COR-L47 (cell line): Measurements from ENCODE around the gene RAB35.

Experiments used
- DNase-seq: peaks from one replicate; lab custom pipeline; 2025; lab: John Stamatoyannopoulos, UW

The RAB35 gene

DNA sequence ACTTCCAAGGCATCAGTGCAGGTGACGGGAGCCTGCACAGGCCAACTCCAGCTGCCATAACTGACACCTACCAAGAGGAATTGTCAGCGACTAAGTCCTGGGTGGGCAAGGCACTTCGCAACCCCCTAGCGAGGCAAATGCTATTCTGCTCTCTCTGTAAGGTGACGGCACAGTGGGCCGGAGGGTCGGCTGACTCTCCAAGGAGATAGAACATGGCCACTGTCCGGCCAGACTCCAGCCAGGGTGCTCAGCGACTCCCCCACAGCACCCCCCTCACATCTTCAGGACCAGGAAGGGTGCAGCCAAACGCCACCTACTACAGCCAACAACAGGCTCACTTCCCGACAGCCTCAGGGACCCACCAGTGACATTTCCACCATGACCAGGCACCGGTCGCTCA, 13.2 kb downstream of the RAB35 start:
- DNase-seq = no peak

DNA sequence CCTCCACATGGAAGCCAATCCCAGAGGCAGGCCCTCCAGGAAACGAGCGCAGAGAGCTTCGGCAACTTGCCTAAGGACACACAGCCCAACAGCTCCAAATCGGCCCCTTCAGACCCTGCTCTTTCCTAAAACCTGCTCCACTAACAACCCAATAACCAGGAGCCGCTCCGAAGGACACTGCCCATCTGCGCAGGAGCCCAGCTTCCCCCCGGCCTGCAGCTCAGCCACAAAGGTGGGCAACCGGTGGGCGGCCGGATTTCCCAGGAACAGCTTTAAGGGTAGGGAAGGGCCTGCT, 13.6 kb downstream of the RAB35 start:
- no peak for DNase-seq

DNA sequence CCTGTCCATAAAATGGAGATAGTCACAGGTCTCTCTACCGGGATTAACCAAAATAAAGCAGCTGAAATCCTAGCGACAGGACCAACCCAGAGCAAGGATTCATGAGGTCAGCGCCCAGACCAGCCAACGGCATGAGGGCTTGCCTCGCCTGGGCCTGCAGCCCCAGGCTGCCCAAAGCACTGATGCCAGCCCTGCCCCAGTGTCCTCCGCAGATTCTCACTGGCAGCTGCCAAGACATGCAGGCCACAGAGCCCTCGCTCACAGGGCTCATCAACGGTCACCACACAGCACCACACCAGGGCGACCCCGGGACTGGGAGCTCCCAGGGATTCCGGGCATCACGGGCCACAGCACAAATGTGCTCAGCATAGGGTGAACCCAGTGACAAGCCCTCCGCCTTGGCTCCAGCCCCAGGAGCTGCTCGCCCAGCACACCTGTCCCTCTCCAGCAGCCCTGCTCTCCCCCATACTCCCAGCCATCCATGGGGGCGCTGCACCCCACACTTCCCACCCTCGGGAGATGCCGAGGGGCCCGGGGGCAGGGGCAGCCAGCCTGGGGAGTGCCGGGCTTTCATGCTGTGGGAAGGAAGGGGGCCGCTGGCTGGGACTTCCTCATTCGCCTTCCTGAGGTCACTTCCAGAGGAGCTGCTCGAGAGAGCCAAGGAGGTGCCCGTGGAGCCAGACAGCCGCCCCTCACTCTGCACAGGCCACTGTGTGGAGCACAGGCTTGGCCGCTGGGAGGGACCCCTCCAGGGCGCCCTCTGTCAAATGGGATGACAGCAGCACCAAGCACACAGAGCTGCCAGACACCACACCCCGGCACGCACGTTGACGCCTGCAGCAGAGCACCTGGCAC, 14.1 kb downstream of the RAB35 start:
- no peak for DNase-seq

DNA sequence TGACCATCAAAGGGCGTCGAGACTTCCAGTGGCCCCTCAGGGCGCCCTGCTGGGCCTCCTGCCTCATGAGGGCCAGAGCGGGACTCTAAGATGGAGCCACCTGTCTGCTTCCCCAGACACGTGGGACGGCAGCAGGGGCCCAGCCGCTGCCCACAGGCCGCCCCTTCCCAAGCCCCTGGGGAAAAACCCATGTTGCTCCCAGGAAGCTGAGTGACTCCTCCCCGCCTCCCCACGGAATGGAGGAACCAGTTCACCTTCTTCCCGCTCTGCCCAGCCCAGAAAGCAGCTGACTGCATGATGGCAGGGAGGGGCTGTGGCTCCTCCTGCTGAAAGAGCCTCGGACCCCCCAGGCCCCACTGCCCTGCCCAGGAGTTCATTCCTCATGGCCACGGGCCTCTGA, 14.9 kb downstream of the RAB35 start:
- DNase-seq = no peak

DNA sequence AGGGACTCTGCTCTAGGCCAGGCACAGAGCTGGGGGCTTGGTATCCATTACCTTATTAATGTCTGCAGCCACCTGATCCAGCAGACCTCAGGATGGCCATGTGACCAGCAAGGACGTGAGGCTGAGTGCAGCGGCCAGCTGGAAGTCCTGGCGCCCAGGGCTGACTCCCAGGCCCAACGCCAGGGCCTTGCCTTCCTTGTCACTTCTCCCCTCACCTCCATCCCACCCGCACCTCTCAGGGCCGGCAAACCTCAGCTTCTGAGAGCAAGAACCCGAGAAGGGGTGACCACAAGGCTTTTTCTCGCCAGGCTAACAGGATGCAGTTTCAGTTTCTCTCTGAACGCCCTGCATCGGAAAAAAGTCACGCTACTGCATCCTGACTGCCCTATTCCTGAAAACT, 15.4 kb downstream of the RAB35 start:
- no peak for DNase-seq

DNA sequence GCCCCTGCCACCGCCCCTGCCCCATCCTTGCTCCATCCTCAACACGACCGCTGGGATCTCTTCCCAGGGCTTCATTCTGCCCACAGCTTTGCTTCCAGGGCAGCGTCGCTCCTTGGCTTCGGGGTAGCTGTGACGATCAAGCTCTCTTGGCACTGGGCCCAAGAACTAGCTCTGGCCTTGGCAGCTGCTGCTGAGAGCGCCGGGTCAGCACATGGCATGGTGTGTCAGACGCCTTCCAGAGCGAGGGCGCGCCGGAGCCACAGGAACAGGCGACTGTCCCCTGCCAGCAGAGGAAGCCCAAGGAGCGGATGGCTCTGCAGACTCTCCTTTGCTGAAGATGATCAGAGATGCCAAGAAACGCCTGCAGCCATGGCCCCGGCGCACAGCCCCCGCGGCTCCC, 15.9 kb downstream of the RAB35 start:
- DNase-seq = no peak

DNA sequence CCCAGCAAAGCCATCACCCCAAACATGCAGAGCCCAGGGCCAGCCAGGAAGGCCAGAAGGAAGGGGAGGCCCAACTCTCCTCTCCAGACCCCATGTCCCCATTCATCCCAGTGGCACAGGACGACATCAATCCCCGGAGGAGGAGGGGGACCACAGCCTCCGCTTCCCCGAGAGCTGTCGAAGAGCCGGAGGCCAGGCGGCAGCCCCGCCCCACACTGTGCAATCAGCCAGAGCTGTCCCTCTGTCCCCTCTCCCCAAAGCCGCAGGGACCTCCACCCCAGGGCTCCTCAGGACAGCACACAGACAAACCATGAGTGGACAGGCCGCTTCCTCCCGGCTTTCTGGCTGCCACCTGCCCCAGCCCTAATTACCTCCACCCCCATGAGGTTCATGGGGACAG, 16.8 kb downstream of the RAB35 start:
- no peak for DNase-seq

DNA sequence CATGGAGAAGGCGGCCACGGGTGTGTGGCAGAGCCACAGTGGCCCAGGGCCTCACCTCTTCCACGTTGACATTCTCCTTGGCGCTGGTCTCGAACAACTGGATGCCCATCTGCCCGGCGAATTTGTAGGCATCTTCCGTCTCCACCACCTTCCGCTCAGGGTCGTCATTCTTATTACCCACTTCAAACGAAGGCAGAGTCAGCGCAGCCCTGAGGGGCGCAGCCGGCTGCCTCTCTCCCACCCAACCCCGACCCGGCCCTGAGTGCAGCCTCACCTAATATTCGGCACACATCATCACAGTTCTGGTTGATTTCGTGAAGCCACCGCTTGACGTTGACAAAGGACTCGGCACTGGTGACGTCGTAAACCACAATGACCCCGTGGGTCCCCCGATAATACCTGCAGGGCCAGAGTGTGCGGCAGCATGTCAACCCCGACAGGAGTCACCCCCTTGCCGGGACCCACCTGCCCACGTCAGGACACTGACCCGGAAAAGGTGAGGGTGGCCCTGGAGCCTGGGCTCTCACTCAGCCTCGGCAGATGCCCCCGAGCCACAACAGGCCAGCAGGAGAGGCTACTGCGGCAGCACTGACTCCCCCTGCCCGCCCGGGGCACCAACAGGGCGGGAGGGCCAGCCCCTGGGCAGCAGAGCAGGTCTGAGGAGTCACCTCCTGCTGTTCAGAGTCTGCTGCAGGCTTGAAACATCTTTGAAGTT, 17.6 kb downstream of the RAB35 start:
- DNase-seq = no peak

DNA sequence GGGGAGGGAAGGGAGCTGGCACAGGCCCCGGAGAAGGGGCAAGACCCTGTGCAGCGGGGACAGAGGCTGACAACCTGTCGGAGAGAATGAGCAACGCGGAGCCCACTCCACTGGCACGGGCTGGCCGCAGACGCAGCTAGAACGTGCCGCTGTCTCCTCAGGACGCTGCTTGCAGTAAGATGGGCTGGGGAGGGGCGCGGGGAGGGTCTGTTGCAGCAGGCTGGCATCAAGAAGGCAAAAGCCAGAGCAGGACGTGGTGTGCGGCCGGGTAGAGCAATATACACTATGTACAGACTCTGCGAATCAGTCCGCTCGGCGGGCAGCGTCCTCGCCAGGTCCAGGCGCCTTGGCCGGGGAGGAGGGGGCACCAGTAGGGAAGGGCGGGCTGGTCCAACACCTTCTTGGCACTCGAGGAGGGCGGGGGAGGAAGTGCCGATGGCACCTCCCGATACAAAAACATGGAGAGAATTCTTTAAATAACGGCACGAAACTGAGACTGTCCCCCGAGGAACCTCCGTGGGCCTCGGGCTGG, 19.8 kb downstream of the RAB35 start:
- DNase-seq = no peak

DNA sequence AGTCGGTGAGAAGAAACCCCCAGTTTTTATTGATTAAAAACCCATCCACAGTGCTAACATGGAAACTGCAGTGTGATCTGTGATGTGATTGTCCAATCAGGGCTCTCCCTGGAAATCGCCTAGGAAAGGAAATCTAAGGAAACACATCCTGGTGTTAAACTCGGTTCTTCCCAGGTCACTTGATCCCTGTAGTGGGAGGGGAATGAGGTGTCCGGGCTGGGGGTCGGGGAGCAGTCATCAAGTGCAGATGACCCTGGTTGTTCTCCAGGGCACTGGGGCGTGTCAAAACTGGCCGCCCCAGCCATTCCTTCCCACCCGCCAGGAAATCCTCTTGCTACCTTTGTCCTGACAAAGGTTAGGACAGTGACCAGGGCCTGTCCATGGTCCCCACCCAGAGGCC, 20.8 kb downstream of the RAB35 start:
- DNase-seq = no peak

DNA sequence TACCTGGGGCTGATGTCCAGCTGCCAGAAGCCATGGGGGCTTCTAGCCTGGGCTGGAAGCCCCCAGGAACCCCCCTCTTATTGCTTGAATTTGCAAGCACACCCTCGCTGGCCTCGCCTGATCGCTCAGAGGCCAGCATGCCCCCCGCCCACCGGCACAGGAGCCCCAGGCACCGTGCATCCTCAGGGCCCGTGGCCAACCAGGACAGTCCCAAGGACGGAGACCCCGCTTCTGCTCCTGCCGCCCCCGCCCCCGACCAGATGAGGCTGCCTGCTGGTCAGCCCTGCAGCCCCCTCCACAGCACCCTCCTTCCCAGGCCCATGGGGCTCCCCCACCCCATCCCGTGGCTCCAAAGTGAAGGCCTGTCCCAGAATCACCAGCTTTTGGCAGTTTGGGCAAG, 21.2 kb downstream of the RAB35 start:
- no peak for DNase-seq

DNA sequence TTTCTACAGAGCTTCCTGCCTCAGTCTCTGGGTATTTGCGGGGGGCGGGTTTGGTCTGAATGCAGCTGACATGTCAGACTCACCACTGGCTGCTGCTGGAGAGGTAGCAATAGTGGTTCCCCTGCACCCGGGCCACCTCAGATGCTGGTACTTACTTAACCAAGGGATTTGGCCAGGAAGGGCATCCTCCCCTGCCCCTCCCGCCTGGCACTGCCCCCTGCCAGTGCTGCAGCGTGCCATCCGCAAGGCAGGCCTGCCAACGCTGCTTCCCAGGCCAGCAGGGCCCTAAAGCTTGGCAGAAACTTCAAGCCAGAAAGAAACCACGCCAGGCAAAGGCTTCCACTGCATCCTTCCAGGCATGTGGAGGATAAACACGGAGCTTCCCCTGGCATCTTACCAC, 22.1 kb downstream of the RAB35 start:
- DNase-seq = no peak

DNA sequence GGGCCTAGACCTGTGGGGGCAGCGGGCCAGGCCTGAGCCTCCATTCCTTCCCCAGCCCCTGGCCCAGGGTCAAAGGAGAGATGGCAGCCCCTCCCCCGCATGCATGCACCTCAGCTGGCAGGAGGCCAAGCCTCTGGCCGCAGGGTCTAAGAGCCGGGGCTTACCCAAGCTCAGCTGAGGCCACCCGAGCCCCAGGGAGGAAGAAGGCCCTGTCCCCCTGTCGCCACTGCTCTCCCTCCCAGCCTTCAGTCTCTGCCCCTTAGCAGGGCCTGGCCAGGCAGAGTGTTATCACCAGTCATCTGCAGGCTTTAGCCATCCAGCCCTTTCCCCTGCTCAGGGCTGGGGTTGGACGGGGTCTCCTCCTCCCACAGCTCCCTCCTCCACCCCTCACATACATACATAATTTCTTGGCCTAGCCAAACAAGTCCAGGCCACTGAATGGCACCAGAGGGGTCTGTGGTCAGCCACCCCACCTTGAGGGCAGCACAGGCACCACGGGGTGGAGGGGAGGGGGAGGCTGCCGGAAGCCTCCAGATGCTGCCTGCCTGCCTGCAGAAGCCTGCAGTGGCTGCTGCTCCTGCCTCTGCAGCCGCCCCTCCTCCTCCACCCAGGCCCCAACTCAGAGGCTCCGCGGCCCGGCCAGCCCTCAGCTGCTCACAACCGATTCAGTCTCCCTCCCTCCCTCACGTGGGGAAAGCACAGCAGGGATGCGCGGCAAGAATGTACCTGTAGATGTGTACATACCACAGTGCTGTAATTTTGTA, 22.8 kb downstream of the RAB35 start:
- no peak for DNase-seq

DNA sequence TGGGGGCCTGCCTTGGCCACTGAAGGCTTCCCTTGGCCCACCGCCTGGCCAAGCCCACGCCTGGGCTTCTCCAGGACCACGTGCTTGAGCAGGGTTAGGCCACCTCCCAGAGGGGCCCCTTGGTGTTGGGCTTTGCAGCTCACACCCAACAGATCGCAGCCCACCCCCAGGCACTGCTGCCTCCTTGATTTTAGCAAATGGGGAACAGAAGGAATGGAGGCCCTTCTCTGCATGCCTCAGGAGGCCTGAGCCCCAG, 23.3 kb downstream of the RAB35 start:
- no peak for DNase-seq

DNA sequence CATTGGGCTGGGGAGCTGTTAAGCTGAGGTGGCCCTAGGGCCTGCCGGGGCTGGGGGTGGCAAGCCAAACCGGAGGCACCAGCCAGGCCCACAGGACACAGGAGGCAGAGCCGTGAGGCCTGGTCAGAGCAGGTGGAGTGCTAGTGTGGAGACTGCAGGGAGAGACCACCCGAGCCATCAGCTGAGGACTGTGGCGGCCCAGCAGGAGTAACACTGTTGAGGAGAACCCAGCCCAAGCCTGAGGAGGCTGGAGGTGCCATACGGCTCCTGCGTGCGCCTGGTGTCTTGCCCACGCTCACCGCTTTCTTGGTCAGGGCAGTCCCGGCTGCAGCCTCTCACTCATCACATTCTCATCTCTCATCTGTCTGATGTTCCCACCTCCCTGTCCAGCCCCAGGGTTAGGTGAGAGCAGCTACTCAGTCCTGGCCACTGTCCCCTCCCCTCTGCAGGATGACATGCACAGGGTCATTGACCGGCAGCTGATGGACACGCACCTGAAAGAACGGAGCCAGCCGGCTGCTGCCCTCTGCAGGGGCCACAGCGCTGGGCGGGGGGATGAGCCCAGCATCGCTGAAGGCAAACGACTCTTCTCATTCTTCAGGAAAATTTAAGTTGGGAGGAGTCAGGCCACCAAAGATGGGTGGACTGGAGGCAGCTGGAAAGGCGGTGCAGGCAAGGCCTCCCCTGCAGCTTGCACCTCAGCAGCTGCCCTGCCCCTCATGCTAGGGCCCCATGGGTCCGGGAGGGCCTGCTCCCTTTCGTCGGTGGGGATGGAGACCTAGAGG, 23.8 kb downstream of the RAB35 start:
- DNase-seq = no peak

DNA sequence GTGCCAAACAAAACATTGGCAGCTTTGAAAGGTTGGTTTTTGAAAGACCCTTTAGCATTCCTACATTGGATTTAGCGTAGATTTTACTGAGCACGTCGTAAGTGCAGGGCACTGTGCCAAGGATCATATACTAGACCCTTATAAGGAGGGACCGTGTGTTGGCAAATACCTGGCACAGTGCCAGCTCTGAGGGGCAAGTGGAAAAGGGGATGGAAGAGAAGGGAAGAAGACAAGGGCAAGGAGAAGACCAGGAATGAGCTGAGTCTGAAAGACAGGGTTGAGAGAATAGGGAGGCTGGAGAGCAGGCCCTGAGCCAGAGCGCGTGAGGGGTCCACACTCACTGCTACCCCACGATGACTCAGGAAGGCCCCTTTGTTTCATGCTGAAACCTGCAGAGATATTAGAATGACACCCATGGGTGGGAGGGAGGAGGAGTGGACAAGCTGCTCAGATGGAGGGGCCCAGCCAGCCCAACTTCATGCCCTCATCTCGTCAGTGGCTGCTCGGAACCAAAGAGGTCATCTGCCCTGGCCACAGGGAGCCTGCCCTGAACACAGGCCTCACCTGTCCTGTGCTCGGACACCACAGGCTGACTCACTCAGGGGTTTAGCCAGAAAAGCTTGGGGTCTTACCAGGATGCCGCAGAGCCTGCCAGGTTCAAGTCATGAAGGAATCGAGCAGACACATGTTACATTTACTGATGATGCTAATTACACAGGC, 25.0 kb downstream of the RAB35 start:
- no peak for DNase-seq

DNA sequence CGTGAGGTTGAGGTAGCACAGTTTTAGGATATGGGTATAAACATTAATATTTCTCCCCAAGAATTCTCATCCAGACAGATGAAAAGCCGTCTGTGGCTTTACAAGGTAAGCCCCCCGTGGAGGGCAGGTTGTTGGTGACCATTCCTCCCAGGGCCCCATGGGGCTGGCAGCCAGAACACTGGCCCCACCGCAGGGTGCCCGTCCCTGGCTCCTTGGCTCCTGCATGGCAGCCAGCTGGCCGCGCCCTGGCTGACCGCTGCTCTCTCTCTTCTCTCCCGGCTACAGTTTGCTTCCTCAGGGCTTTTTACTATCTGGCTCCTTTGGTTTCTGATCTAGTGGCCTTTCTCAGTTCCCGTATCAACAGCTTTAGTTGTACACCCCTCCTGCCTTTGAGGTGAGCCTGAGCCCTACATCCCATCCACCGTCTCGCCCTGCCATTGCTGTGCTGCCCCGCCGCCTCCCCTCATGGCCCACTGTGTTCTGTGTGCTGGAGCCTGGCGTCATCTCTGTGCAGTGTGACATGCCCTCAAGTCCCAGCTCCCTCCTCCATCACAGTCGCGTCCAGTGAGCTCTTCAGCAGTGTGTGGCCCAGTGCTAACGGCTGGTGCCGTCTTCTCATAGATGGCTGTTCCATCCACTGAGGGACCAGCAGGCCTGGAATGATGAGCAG, 25.8 kb downstream of the RAB35 start:
- no peak for DNase-seq

DNA sequence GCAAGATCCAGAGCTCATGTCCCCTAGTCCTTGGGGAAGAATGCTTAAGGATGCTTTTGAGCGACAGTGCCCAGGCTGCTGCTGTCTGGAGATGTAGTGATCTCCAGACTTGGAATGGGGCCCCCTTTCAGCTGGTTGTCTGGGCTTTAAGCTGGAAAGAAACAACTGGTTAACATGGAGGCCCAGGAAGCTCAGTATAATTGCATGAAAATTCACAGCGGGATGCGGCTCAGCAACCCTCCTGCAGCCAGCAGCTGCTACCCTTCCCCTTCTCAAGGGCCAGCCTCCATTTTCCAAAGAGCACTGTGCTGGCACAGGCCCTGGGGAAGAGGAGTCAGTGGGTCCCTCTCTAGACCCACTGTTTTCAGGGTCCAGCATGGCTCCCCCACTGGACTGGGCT, 26.3 kb downstream of the RAB35 start:
- no peak for DNase-seq

DNA sequence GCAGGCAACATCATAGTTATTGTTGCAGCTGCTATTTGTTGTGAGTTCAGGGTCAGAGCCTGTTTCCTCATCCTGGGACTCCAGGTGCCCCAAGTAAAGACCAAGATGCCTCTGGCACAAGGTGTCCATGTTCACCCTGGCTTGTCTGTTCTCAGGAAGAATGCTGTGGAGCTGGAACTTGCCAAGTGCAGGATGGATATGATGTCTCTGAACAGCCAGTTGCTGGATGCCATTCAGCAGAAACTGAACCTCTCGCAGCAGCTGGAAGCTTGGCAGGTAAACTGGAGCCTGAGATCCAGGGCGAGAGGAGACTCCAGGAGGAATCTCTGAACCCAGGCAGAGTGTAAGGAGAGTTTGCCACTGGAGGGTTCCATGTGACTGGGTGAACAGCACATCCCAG, 26.8 kb downstream of the RAB35 start:
- no peak for DNase-seq

DNA sequence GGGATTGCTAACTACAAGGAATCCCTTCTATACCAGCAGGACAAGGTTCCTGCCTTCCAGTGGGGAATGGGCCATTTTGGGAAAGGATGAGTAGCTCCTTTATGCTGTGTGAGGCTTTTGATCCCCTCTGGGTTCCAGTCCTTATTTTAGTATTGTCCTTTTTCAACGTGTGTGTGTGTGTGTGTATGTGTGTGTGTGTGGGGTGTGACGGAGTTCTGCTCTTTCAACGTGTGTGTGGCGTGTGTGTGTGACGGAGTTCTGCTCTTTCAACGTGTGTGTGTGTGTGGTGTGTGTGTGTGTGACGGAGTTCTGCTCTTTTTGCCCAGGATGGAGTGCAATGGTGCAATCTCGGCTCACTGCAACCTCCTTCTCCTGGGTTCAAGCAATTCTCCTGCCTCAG, 27.4 kb downstream of the RAB35 start:
- DNase-seq = no peak
